Measurements from ENCODE around the gene ATP1A4.

Gene ATP1A4

DNA sequence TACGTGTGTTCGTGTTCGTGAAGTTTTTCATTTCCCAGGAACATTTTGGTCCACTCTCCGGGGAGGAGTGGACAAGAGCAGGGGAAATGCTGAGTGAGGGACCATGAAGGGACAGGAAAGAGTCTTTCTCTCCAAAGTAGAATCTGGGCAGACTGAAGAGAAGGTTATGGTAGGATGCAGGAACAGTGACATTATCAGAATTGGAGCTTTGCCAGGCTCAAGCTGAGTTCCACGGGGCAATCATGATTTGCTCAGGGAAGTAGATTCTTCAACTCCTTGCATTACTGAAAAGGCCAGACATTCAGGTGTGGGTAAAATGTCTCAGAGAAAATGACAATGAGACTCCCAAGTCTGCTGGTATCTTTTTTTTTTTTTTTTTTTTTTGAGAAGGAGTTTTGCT is 16.6 kb downstream of the ATP1A4 start:
- peaks cover 34% of the 10 kb centered on the region for H3K27me3 ChIP-seq
- TF ChIP-seq, protein P1, sequence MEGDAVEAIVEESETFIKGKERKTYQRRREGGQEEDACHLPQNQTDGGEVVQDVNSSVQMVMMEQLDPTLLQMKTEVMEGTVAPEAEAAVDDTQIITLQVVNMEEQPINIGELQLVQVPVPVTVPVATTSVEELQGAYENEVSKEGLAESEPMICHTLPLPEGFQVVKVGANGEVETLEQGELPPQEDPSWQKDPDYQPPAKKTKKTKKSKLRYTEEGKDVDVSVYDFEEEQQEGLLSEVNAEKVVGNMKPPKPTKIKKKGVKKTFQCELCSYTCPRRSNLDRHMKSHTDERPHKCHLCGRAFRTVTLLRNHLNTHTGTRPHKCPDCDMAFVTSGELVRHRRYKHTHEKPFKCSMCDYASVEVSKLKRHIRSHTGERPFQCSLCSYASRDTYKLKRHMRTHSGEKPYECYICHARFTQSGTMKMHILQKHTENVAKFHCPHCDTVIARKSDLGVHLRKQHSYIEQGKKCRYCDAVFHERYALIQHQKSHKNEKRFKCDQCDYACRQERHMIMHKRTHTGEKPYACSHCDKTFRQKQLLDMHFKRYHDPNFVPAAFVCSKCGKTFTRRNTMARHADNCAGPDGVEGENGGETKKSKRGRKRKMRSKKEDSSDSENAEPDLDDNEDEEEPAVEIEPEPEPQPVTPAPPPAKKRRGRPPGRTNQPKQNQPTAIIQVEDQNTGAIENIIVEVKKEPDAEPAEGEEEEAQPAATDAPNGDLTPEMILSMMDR (IDR thresholded peaks at IDR 0.05) = no peak
- no peaks in the 10 kb centered on the region for H3K9me3 ChIP-seq
- no peak overlapping the region for H3K27ac ChIP-seq
- H3K36me3 ChIP-seq = no peaks in the 10 kb centered on the region
- H3K4me3 ChIP-seq (ENCODE audit: low read depth in 1 of 2, low read length in 1 of 2) = no peak overlapping the region
- peaks cover 18 to 27% of the 10 kb centered on the region in 2 experiments for H3K4me1 ChIP-seq (ENCODE audit: control insufficient read depth in 1 of 2, insufficient read depth in 1 of 2, low read depth in 1 of 2, low read length in 1 of 2)

DNA sequence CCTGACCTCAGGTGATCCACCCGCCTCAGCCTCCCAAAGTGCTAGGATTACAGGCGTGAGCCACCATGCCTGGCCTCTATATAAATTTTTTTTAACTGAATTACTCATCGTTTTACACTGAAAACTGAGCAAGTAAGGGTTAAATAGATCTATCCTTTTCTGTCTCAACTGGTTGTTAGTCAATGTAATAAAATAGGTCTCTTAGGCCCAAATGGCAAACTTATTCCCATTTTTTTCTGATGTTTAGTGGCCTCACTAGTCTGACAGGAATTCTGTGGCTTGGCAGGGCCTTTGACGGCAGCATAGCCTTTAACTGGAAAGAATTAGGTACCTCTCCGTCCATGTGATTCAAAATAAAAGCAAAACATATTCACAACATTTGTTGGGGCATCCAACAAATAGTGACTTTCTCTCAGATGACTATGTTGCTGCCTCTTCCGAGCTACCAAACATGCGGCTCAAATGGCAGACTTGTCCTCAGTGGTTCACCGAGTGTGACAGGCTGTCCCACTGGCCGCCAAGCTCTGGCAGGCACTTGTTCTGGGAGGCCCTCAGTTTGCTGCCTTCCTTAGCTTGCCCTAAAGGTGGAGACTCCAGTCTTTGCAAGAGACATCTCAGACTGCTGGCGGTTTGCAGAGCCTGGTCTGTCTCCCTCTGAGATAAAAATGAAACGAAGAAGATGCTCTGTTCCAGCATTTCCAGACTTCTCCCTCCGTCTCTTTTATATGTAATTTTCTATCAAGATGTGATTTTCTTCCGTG is 17.4 kb downstream of the ATP1A4 start:
- Histone ChIP-seq H3K27me3 (peaks cover 34% of the 10 kb centered on the region), H3K4me1 (ENCODE audit: control insufficient read depth in 1 of 2, insufficient read depth in 1 of 2, low read depth in 1 of 2, low read length in 1 of 2) (peaks cover 18 to 27% of the 10 kb centered on the region in 2 experiments), H3K9me3 (no peaks in the 10 kb centered on the region), H3K4me3 (ENCODE audit: low read depth in 1 of 2, low read length in 1 of 2) (no peak overlapping the region), H3K36me3 (no peaks in the 10 kb centered on the region), H3K27ac (no peak overlapping the region)
- TF ChIP-seq, protein P1 (IDR thresholded peaks at IDR 0.05) = no peak

DNA sequence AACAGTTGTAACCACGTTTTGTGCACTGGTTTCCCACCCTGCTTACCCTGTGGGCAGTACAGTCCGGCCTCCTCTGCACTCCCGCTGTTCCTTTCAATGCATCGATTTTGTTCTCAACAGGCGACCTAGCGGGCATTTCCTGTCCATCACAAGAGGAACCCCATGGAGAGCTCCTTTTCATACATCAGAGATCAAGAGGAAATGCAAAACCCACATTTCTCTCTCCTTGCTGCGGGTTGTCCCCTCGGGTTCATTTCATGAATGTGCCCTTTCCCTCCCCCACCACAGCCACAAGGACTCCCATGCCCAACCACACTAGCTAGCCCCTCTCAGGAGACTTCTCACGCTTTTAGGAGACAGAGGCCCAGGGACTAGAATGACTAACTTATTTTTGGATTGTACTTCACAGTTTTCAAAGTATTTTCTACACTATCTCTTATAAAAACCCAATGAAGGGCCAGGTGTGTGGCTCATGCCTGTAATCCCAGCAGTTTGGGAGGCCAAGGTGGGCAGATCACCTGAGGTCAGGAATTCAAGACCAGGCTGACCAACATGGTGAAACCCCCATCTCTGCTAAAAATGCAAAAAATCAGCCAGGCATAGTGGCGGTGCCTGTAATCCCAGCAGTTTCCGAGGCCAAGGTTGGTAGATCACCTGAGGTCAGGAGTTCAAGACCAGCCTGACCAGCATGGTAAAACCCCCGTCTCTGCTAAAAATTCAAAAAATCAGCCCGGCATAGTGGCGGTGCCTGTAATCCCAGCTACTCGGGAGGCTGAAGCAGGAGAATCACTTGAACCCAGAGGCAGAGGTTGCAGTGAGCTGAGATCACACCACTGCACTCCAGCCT is 18.4 kb downstream of the ATP1A4 start:
- Histone ChIP-seq H3K36me3 (no peaks in the 10 kb centered on the region), H3K4me1 (ENCODE audit: control insufficient read depth in 1 of 2, insufficient read depth in 1 of 2, low read depth in 1 of 2, low read length in 1 of 2) (peaks cover 18 to 27% of the 10 kb centered on the region in 2 experiments), H3K27me3 (peaks cover 31% of the 10 kb centered on the region), H3K9me3 (no peaks in the 10 kb centered on the region), H3K27ac (no peak overlapping the region), H3K4me3 (ENCODE audit: low read depth in 1 of 2, low read length in 1 of 2) (no peak overlapping the region)
- TF ChIP-seq, protein P1 (IDR thresholded peaks at IDR 0.05) = no peak

DNA sequence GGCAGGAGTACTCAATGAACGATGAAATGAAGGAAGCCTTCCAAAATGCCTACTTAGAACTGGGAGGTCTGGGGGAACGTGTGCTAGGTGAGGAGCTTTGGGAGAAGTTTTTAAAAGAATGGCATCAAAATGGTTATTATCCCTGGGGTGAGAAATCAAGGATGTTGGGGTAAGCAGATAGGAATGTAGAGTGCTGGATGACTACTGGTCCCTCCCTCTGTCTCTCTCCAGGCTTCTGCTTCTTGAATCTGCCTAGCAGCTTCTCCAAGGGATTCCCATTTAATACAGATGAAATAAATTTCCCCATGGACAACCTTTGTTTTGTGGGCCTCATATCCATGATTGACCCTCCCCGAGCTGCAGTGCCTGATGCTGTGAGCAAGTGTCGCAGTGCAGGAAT is 20.0 kb downstream of the ATP1A4 start:
- Histone ChIP-seq H3K36me3 (no peaks in the 10 kb centered on the region), H3K4me3 (ENCODE audit: low read depth in 1 of 2, low read length in 1 of 2) (no peak overlapping the region), H3K4me1 (ENCODE audit: control insufficient read depth in 1 of 2, insufficient read depth in 1 of 2, low read depth in 1 of 2, low read length in 1 of 2) (peaks cover 11 to 18% of the 10 kb centered on the region in 2 experiments), H3K9me3 (no peaks in the 10 kb centered on the region), H3K27me3 (peaks cover 30% of the 10 kb centered on the region), H3K27ac (no peak overlapping the region)
- TF ChIP-seq, protein P1 (IDR thresholded peaks at IDR 0.05) = no peak

DNA sequence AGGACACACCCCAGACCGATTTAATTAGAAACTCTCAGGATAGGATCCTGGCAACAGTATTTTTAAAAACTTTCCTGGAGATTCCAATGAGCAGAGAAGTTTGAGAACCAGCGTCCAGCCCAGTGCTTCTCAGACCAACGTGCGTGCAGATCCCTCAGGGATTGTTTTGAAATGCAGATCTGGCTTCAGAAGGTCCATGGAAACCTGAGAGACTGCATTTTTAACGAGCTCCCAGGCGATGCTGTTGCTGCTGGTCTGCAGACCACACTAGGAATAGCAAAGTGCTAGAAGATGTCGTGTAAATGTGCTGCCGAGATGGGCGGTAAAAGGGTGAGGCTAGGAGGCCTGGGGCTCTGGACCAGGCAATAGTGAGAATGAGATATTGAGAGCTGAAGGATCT is 20.6 kb downstream of the ATP1A4 start:
- no peaks in the 10 kb centered on the region for H3K9me3 ChIP-seq
- peaks cover 24% of the 10 kb centered on the region for H3K27me3 ChIP-seq
- no peak overlapping the region for H3K4me3 ChIP-seq (ENCODE audit: low read depth in 1 of 2, low read length in 1 of 2)
- TF ChIP-seq, protein P1 (IDR thresholded peaks at IDR 0.05) = no peak
- H3K27ac ChIP-seq = no peak overlapping the region
- peaks cover 7 to 12% of the 10 kb centered on the region in 2 experiments for H3K4me1 ChIP-seq (ENCODE audit: control insufficient read depth in 1 of 2, insufficient read depth in 1 of 2, low read depth in 1 of 2, low read length in 1 of 2)
- no peaks in the 10 kb centered on the region for H3K36me3 ChIP-seq
